Spinal cord (tissue), 10 donors: ENCODE data around the gene GALR3. TPM values are rescaled to one million over a fixed set of nuclear protein-coding genes. Genes with fewer than 3 reads are reported as not detected.
A peak's percentile ranks its signal among the peaks of the same experiment; 100 is the strongest.

ENCODE experiments used
- DNase-seq, 6 donors: peaks; one replicate each; pipeline versions ENCODE4 v3.0.0 to v3.0.0-alpha.2; 2013 to 2015; ENCODE audit warnings: low spot score in 6 of 6, low read depth in 4 of 6
- H3K27ac ChIP-seq: one replicate; pipeline ENCODE4 v1.5.1; 2013; ENCODE audit warnings: low read depth, low read length, control low read depth
- H3K27me3 ChIP-seq: one replicate; pipeline ENCODE4 v1.6.1; 2013; ENCODE audit warnings: low read length; ENCODE audit not compliant: control insufficient read depth, insufficient read depth
- H3K36me3 ChIP-seq: one replicate; pipeline ENCODE4 v1.6.1; 2013; ENCODE audit warnings: low read length; ENCODE audit not compliant: control insufficient read depth, insufficient read depth
- H3K4me1 ChIP-seq: one replicate; pipeline ENCODE4 v1.6.1; 2013; ENCODE audit warnings: low read length; ENCODE audit not compliant: control insufficient read depth, insufficient read depth
- H3K4me3 ChIP-seq: one replicate; pipeline ENCODE4 v1.5.1; 2013; ENCODE audit warnings: low read depth, low read length, control low read depth
- H3K9me3 ChIP-seq: one replicate; pipeline ENCODE4 v1.6.1; 2013; ENCODE audit warnings: low read length; ENCODE audit not compliant: control insufficient read depth, insufficient read depth
- WGBS: methylation state at CpG from one replicate; pipeline ENCODE4 v1.1.5; 2013; ENCODE audit warnings: missing lambda C conversion rate; ENCODE audit not compliant: insufficient coverage; 5-methylcytosine and 5-hydroxymethylcytosine counted together
- polyA plus RNA-seq, 2 donors: library from polyadenylated mRNA; unstranded; fragments of 120-200 nt; gene quantifications; one replicate each; pipeline ENCODE4 v1.2.1, GENCODE V29; 2013; ENCODE audit not compliant: insufficient read length in 2 of 2
- total RNA-seq, 2 donors: library from RNA; depleted of rRNA in 1 of 2; stranded (reverse); fragments of 120-200 nt in 1 of 2; fragments of >200 nt in 1 of 2; gene quantifications; one replicate each; pipeline versions ENCODE4 v1.2.3 to v1.2.4, GENCODE V29; 2013 to 2014
- donor health status: healthy.

The GALR3 gene
- total and polyA plus RNA-seq, 4 donors, result not detected

- peak in 2 of 6 donors; percentile 65 to 66 for DNase-seq
- Histone ChIP-seq H3K9me3 (no peaks in the 10 kb centered on the region), H3K4me3 (peak overlapping the region; percentile 24), H3K27me3 (peaks cover 36% of the 10 kb centered on the region), H3K4me1 (peaks cover 25% of the 10 kb centered on the region), H3K36me3 (peaks cover 36% of the 10 kb centered on the region), H3K27ac (no peak overlapping the region)
- WGBS, result 2% methylated on average over 68 of the region's 68 CpGs
These were observed 4.6 kb upstream of the GALR3 start for GRCh38 chr22:37818409-37819104.

GRCh38 chr22:37819105-37819433, 4.1 kb upstream of the GALR3 start:
- Histone ChIP-seq H3K4me3 (peak overlapping the region; percentile 24), H3K27ac (no peak overlapping the region), H3K4me1 (peaks cover 25% of the 10 kb centered on the region), H3K36me3 (peaks cover 32% of the 10 kb centered on the region), H3K9me3 (no peaks in the 10 kb centered on the region), H3K27me3 (peaks cover 40% of the 10 kb centered on the region)
- 18% methylated on average over 14 of the region's 14 CpGs for WGBS
- peak in 1 of 6 donors; percentile 10 for DNase-seq

- Histone ChIP-seq H3K27ac (no peak overlapping the region), H3K27me3 (peaks cover 43% of the 10 kb centered on the region), H3K9me3 (no peaks in the 10 kb centered on the region), H3K4me1 (peaks cover 27% of the 10 kb centered on the region), H3K36me3 (peaks cover 20% of the 10 kb centered on the region), H3K4me3 (no peak overlapping the region)
- no peak for DNase-seq
- 100% methylated on average over 3 of the region's 5 CpGs for WGBS
These were observed 2.8 kb upstream of the GALR3 start for GRCh38 chr22:37820350-37820749.

GRCh38 chr22:37822079-37822833, 926 bp upstream of the GALR3 start:
- 22% methylated on average over 6 of the region's 8 CpGs for WGBS
- H3K4me3 ChIP-seq, result no peak overlapping the region
- no peak overlapping the region for H3K27ac ChIP-seq
- H3K27me3 ChIP-seq, result peaks cover 46% of the 10 kb centered on the region
- peaks cover 9% of the 10 kb centered on the region for H3K36me3 ChIP-seq
- peaks cover 37% of the 10 kb centered on the region for H3K4me1 ChIP-seq
- DNase-seq, result no peak
- no peaks in the 10 kb centered on the region for H3K9me3 ChIP-seq

DNA sequence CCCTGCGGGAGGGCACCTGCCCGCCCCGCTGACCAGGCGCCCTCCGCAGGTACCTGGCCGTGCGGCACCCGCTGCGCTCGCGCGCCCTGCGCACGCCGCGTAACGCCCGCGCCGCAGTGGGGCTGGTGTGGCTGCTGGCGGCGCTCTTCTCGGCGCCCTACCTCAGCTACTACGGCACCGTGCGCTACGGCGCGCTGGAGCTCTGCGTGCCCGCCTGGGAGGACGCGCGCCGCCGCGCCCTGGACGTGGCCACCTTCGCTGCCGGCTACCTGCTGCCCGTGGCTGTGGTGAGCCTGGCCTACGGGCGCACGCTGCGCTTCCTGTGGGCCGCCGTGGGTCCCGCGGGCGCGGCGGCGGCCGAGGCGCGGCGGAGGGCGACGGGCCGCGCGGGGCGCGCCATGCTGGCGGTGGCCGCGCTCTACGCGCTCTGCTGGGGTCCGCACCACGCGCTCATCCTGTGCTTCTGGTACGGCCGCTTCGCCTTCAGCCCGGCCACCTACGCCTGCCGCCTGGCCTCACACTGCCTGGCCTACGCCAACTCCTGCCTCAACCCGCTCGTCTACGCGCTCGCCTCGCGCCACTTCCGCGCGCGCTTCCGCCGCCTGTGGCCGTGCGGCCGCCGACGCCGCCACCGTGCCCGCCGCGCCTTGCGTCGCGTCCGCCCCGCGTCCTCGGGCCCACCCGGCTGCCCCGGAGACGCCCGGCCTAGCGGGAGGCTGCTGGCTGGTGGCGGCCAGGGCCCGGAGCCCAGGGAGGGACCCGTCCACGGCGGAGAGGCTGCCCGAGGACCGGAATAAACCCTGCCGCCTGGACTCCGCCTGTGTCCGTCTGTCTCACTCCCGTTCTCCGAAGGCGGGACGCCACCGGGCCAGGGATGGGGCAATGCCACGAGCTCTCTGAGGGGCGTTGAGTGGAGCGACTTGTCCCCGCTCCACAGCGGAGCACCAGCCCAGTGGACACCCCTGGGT, 1.8 kb downstream of the GALR3 start:
- Histone ChIP-seq H3K36me3 (peaks cover 31% of the 10 kb centered on the region), H3K27ac (no peak overlapping the region), H3K4me1 (peaks cover 20% of the 10 kb centered on the region), H3K9me3 (no peaks in the 10 kb centered on the region), H3K4me3 (no peak overlapping the region), H3K27me3 (peaks cover 36% of the 10 kb centered on the region)
- WGBS, result 5% methylated on average over 133 of the region's 135 CpGs
- peak in 2 of 6 donors; percentile 23 to 26 for DNase-seq

GRCh38 chr22:37827056-37827455, 3.9 kb downstream of the GALR3 start:
- WGBS, result 15% methylated on average over 8 of the region's 9 CpGs
- peak overlapping the region; percentile 1 for H3K27ac ChIP-seq
- peak in 2 of 6 donors; percentile 83 to 90 for DNase-seq

DNA sequence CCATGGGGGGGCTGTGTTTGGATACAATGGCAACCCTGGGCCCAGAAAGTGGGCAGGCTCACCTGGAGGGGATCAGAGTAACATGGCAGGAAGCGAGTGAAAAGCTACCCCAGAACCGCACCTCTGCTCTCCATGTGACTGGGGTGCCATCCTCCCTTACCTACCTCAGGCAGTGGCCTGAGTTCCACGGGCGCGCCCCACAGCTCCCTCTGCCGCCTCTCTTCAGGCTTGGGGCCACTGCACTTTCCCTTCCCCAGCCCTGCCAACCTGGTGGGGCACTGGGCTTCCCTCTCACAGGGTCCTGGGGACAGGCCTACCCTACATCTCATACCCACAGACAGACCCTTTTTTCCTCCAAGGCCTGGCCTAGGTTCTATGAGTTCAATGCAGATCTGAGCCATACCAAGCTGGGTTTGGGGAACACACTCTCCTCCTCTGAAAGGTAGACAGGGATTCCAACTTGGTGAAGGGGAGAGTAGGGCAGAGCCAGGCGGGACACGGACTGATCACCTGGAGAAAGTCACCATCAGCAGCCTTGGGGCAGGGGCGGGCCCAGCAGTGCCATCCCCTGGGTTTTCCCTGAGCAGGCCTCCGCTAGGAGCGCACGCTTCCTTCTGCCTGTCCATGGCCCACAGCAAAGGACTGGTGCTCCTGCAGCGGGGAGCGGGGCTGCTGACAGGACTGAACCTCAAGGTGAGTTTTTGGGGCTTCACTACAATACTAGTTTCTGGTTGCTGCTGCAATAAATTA, 7.1 kb downstream of the GALR3 start:
- 85% methylated on average over 14 of the region's 14 CpGs for WGBS
- Histone ChIP-seq H3K36me3 (peaks cover 79% of the 10 kb centered on the region), H3K27me3 (peaks cover 4% of the 10 kb centered on the region), H3K27ac (no peak overlapping the region), H3K9me3 (no peaks in the 10 kb centered on the region), H3K4me1 (peaks cover 15% of the 10 kb centered on the region), H3K4me3 (no peak overlapping the region)
- DNase-seq, result no peak

More at GRCh38 chr22:37827056-37827455, 3.9 kb downstream of the GALR3 start:
- Histone ChIP-seq H3K4me1 (peaks cover 18% of the 10 kb centered on the region), H3K36me3 (peaks cover 52% of the 10 kb centered on the region), H3K9me3 (no peaks in the 10 kb centered on the region), H3K4me3 (no peak overlapping the region), H3K27me3 (peaks cover 23% of the 10 kb centered on the region)

DNA sequence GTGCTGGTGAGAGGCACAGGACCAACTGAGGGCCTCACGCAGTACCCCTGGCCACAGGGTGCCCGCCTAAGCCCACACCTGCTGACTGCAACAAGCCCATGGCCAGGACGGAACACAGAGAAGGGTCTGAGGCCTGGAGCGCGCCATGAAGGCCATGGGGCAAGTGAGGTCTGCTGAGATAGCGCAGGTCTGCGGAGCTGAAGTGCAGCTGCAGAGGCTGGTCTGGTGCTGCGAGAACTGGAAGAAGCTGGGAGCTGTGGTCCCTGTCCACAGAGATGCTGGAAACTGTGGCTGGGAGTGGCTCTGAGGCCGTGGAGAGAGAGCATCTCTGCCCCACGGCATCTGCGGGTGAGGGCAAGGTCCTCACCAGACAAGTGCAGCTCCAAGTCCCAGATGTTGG, 8.3 kb downstream of the GALR3 start:
- whole genome bisulfite sequencing, result 97% methylated on average over 11 of the region's 11 CpGs
- Histone ChIP-seq H3K36me3 (peaks cover 85% of the 10 kb centered on the region), H3K4me1 (peaks cover 11% of the 10 kb centered on the region), H3K9me3 (no peaks in the 10 kb centered on the region), H3K27me3 (no peaks in the 10 kb centered on the region), H3K4me3 (no peak overlapping the region), H3K27ac (no peak overlapping the region)
- DNase-seq, result no peak
